ENCODE measurements around the gene VAMP3. TPM values are rescaled to one million over a fixed set of nuclear protein-coding genes. Genes with fewer than 3 reads are reported as not detected.

Gene VAMP3
- total RNA-seq = 100 to 1,000 TPM in 2 of 4 donors, 10 to 100 TPM in 2; 82.8 to 731 (median 95.2) TPM

- H3K4me1 ChIP-seq = peaks cover 9 to 14% of the 10 kb centered on the region in 2 donors
- no peaks in the 10 kb centered on the region for H3K9me3 ChIP-seq
- 0 to 1% methylated on average over 16 to 21 of the region's 97 CpGs for WGBS, 2 donors
- intact Hi-C loops (cut with DNase I) = no loop called here
- peak; percentile 81 to 82 for DNase-seq
- H3K36me3 ChIP-seq = peaks cover 0 to 5% of the 10 kb centered on the region in 2 donors
- TF ChIP-seq POLR2A (IDR thresholded peaks at IDR 0.05) (peak in 1 of 2 donors; percentile 75), CTCF (IDR thresholded peaks at IDR 0.05) (no peak)
- peak within 1 kb of the TSS; percentile 83 to 93 (median 89) for H3K27ac ChIP-seq
- H3K27me3 ChIP-seq = no peaks in the 10 kb centered on the region
- H3K4me3 ChIP-seq (replicated peaks in 1 of 3) = peak within 1 kb of the TSS; percentile 73 to 99 (median 97)
These were observed at the start of gene VAMP3 for GRCh38 chr1:7770997-7771822. TSS of gene VAMP3 (plus strand) at chr1:7771296. CDS start at chr1:7771384, 88 bp downstream.

- Histone ChIP-seq H3K4me3 (replicated peaks in 1 of 3) (no peak overlapping the region), H3K27ac (no peak overlapping the region), H3K4me1 (no peaks in the 10 kb centered on the region), H3K9me3 (no peaks in the 10 kb centered on the region), H3K36me3 (no peaks in the 10 kb centered on the region), H3K27me3 (no peaks in the 10 kb centered on the region)
- TF ChIP-seq CTCF (IDR thresholded peaks at IDR 0.05) = no peak
- TF ChIP-seq POLR2A (IDR thresholded peaks at IDR 0.05) = no peak
- WGBS, 2 donors = 65% methylated on average over 5 of the region's 5 CpGs
- DNase-seq = no peak
- intact Hi-C loops (cut with DNase I) = no loop called here
These were observed 49.0 kb upstream of the VAMP3 start for GRCh38 chr1:7721940-7722669.

- H3K36me3 ChIP-seq = no peaks in the 10 kb centered on the region
- TF ChIP-seq CTCF (IDR thresholded peaks at IDR 0.05) (no peak), POLR2A (IDR thresholded peaks at IDR 0.05) (no peak)
- H3K27me3 ChIP-seq = no peaks in the 10 kb centered on the region
- 90 to 94% methylated on average over 2 of the region's 2 CpGs for WGBS, 2 donors
- H3K4me3 ChIP-seq (replicated peaks in 1 of 3) = no peak overlapping the region
- DNase-seq = no peak
- no peaks in the 10 kb centered on the region for H3K9me3 ChIP-seq
- H3K4me1 ChIP-seq = no peaks in the 10 kb centered on the region
- intact Hi-C loops (cut with DNase I) = no loop called here
- no peak overlapping the region for H3K27ac ChIP-seq
These were observed 48.5 kb upstream of the VAMP3 start for GRCh38 chr1:7722670-7723012.

- Histone ChIP-seq H3K4me3 (replicated peaks in 1 of 3) (no peak overlapping the region), H3K36me3 (no peaks in the 10 kb centered on the region), H3K27ac (no peak overlapping the region), H3K27me3 (no peaks in the 10 kb centered on the region), H3K9me3 (no peaks in the 10 kb centered on the region), H3K4me1 (no peaks in the 10 kb centered on the region)
- TF ChIP-seq CTCF (IDR thresholded peaks at IDR 0.05) (no peak), POLR2A (IDR thresholded peaks at IDR 0.05) (no peak)
- WGBS, 2 donors = 47 to 60% methylated on average over 6 to 7 of the region's 7 CpGs
- DNase-seq = no peak
- intact Hi-C loops (cut with DNase I) = no loop called here
These were observed 44.5 kb upstream of the VAMP3 start for GRCh38 chr1:7726623-7727022.

Measured in thyroid gland (tissue), 4 donors.